ENCODE measurements around the gene RPUSD1.
"Not testable (repeated sequence)": the region's sequence is repeated elsewhere in the genome, so short reads cannot be mapped to it uniquely, and the experiment has no call there.

RPUSD1 gene

GRCh38 chr16:782258-782657 lies 5.9 kb downstream of the RPUSD1 start:
- DNase-seq, result no peak

- no peak for DNase-seq
These were observed 6.7 kb downstream of the RPUSD1 start for GRCh38 chr16:781346-782010.

- no peak for DNase-seq
These were observed 7.9 kb downstream of the RPUSD1 start for GRCh38 chr16:780296-780695.

- no peak for DNase-seq
These were observed 8.6 kb downstream of the RPUSD1 start for GRCh38 chr16:779561-779960.

GRCh38 chr16:778909-779527 lies 9.2 kb downstream of the RPUSD1 start:
- DNase-seq, result no peak

GRCh38 chr16:778447-778846 lies 9.7 kb downstream of the RPUSD1 start:
- no peak for DNase-seq

GRCh38 chr16:777826-778225 lies 10.4 kb downstream of the RPUSD1 start:
- DNase-seq, result no peak

- no peak for DNase-seq
These were observed 11.4 kb downstream of the RPUSD1 start for GRCh38 chr16:776824-777223.

- DNase-seq, result not testable (repeated sequence)
These were observed 11.9 kb downstream of the RPUSD1 start for GRCh38 chr16:776298-776697.

- DNase-seq, result no peak
These were observed 12.9 kb downstream of the RPUSD1 start for GRCh38 chr16:775236-775796.

- no peak for DNase-seq
These were observed 13.8 kb downstream of the RPUSD1 start for GRCh38 chr16:774086-775001.

- no peak for DNase-seq
These were observed 15.2 kb downstream of the RPUSD1 start for GRCh38 chr16:772959-773358.

GRCh38 chr16:770411-770810 lies 17.8 kb downstream of the RPUSD1 start:
- no peak for DNase-seq

- DNase-seq, result no peak
These were observed 18.2 kb downstream of the RPUSD1 start for GRCh38 chr16:769934-770333.

- no peak for DNase-seq
These were observed 18.9 kb downstream of the RPUSD1 start for GRCh38 chr16:769184-769784.

GRCh38 chr16:768428-768827 lies 19.8 kb downstream of the RPUSD1 start:
- DNase-seq, result no peak

GRCh38 chr16:767743-768235 lies 20.4 kb downstream of the RPUSD1 start:
- DNase-seq, result no peak

GRCh38 chr16:766820-767640 lies 21.2 kb downstream of the RPUSD1 start:
- no peak for DNase-seq

- no peak for DNase-seq
These were observed 22.0 kb downstream of the RPUSD1 start for GRCh38 chr16:766008-766819.

GRCh38 chr16:765488-765865 lies 22.7 kb downstream of the RPUSD1 start:
- DNase-seq, result no peak

GRCh38 chr16:764848-765487 lies 23.2 kb downstream of the RPUSD1 start:
- DNase-seq, result no peak

All from stimulated activated CD4-positive, alpha-beta T cell treated with anti-CD3 and anti-CD28 coated beads, Interleukin-4, amount 100 ng/mL, for 1 hour (primary cell).